ENCODE results near the gene SYNE1. TPM values are rescaled to one million over a fixed set of nuclear protein-coding genes. Genes with fewer than 3 reads are reported as not detected.
A peak's percentile ranks its signal among the peaks of the same experiment; 100 is the strongest.

Gene SYNE1
- total and polyA plus RNA-seq, 7 donors: 7.2 to 203 (median 86.4) TPM

GRCh38 chr6:152292555-152292954, 344.6 kb downstream of the SYNE1 start:
- intact Hi-C loops (cut with DNase I): no loop called here
- Histone ChIP-seq H3K4me1 (peaks cover 0 to 3% (median 0%) of the 10 kb centered on the region in 4 donors), H3K4me3 (no peak overlapping the region), H3K27me3 (no peaks in the 10 kb centered on the region), H3K9me3 (no peaks in the 10 kb centered on the region), H3K27ac (no peak overlapping the region), H3K36me3 (peaks cover 4 to 92% (median 36%) of the 10 kb centered on the region in 4 donors)
- 79 to 88% methylated on average over 3 of the region's 3 CpGs for WGBS, 2 donors
- TF ChIP-seq POLR2AphosphoS5 (IDR thresholded peaks at IDR 0.05) (no peak), CTCF (IDR thresholded peaks at IDR 0.05) (no peak), EP300 (IDR thresholded peaks at IDR 0.05) (no peak), POLR2A (IDR thresholded peaks at IDR 0.05) (no peak)
- DNase-seq: no peak

- intact Hi-C loops (cut with DNase I): no loop called here
- Histone ChIP-seq H3K4me3 (no peak overlapping the region), H3K36me3 (peaks cover 4 to 85% (median 36%) of the 10 kb centered on the region in 4 donors), H3K9me3 (no peaks in the 10 kb centered on the region), H3K27ac (no peak overlapping the region), H3K4me1 (peaks cover 0 to 2% (median 0%) of the 10 kb centered on the region in 4 donors), H3K27me3 (no peaks in the 10 kb centered on the region)
- TF ChIP-seq POLR2AphosphoS5 (IDR thresholded peaks at IDR 0.05) (no peak), CTCF (IDR thresholded peaks at IDR 0.05) (no peak), EP300 (IDR thresholded peaks at IDR 0.05) (no peak), POLR2A (IDR thresholded peaks at IDR 0.05) (no peak)
- no peak for DNase-seq
Observed at GRCh38 chr6:152290693-152291092, 346.5 kb downstream of the SYNE1 start.

- no peak overlapping the region for H3K4me3 ChIP-seq
- no peak for TF ChIP-seq EP300 (IDR thresholded peaks at IDR 0.05)
- TF ChIP-seq POLR2A (IDR thresholded peaks at IDR 0.05): no peak
- TF ChIP-seq CTCF (IDR thresholded peaks at IDR 0.05): no peak
- TF ChIP-seq POLR2AphosphoS5 (IDR thresholded peaks at IDR 0.05): no peak
- WGBS, 2 donors: 19 to 79% methylated on average over 9 of the region's 9 CpGs
- peaks cover 4 to 80% (median 37%) of the 10 kb centered on the region in 4 donors for H3K36me3 ChIP-seq
- peaks cover 0 to 17% (median 13%) of the 10 kb centered on the region in 4 donors for H3K4me1 ChIP-seq
- peak overlapping the region in 1 of 4 donors; percentile 17 for H3K27ac ChIP-seq
- H3K27me3 ChIP-seq: no peaks in the 10 kb centered on the region
- intact Hi-C loops (cut with DNase I): loop anchor here (5.0 kb wide), 1 partner anchor 51 kb away; no protein-coding TSS in a partner anchor
- no peaks in the 10 kb centered on the region for H3K9me3 ChIP-seq
- DNase-seq: no peak
Observed at GRCh38 chr6:152277826-152278329, 359.3 kb downstream of the SYNE1 start.

GRCh38 chr6:152273638-152274037, 363.5 kb downstream of the SYNE1 start:
- intact Hi-C loops (cut with DNase I): no loop called here
- no peak for TF ChIP-seq CTCF (IDR thresholded peaks at IDR 0.05)
- no peak for TF ChIP-seq EP300 (IDR thresholded peaks at IDR 0.05)
- TF ChIP-seq POLR2A (IDR thresholded peaks at IDR 0.05): no peak
- no peak for TF ChIP-seq POLR2AphosphoS5 (IDR thresholded peaks at IDR 0.05)
- H3K27me3 ChIP-seq: no peaks in the 10 kb centered on the region
- H3K36me3 ChIP-seq: peaks cover 4 to 51% (median 24%) of the 10 kb centered on the region in 4 donors
- WGBS, 2 donors: 25 to 56% methylated on average over 4 of the region's 4 CpGs
- no peaks in the 10 kb centered on the region for H3K9me3 ChIP-seq
- peaks cover 0 to 53% (median 39%) of the 10 kb centered on the region in 4 donors for H3K4me1 ChIP-seq
- no peak for DNase-seq
- no peak overlapping the region for H3K4me3 ChIP-seq
- H3K27ac ChIP-seq: peak overlapping the region; percentile 67 to 78 (median 74)

- peak overlapping the region; percentile 67 to 78 (median 74) for H3K27ac ChIP-seq
- H3K9me3 ChIP-seq: no peaks in the 10 kb centered on the region
- peaks cover 0 to 54% (median 44%) of the 10 kb centered on the region in 4 donors for H3K4me1 ChIP-seq
- 38 to 67% methylated on average over 3 of the region's 3 CpGs for WGBS, 2 donors
- no peak for DNase-seq
- intact Hi-C loops (cut with DNase I): no loop called here
- H3K27me3 ChIP-seq: no peaks in the 10 kb centered on the region
- no peak for TF ChIP-seq POLR2A (IDR thresholded peaks at IDR 0.05)
- TF ChIP-seq CTCF (IDR thresholded peaks at IDR 0.05): no peak
- TF ChIP-seq EP300 (IDR thresholded peaks at IDR 0.05): no peak
- no peak for TF ChIP-seq POLR2AphosphoS5 (IDR thresholded peaks at IDR 0.05)
- H3K36me3 ChIP-seq: peaks cover 4 to 45% (median 20%) of the 10 kb centered on the region in 4 donors
- no peak overlapping the region for H3K4me3 ChIP-seq
Observed at GRCh38 chr6:152273002-152273401, 364.2 kb downstream of the SYNE1 start.

All from sigmoid colon (tissue), 7 donors.